GM18951 (cell line): ENCODE results near the gene CNOT3.
"Not testable (repeated sequence)": the region's sequence is repeated elsewhere in the genome, so short reads cannot be mapped to it uniquely, and the experiment has no call there.

ENCODE experiments used
- POLR2A ChIP-seq: IDR thresholded peaks from 4 replicates; pipeline ENCODE4 v1.6.1; 2011; ENCODE audit warnings: mild to moderate bottlenecking; ENCODE audit not compliant: insufficient read length, insufficient read depth; ENCODE audit errors: extremely low read depth
- in situ Hi-C: fragments of 300-500 bp; cut with MboI; formaldehyde crosslinking; loops from one replicate; pipeline ENCODE4 v1.12.0; 2022; ENCODE audit warnings: low sequenced_read_pairs, mixed read lengths, inconsistent platforms; ENCODE audit not compliant: unreplicated experiment

Gene CNOT3

DNA sequence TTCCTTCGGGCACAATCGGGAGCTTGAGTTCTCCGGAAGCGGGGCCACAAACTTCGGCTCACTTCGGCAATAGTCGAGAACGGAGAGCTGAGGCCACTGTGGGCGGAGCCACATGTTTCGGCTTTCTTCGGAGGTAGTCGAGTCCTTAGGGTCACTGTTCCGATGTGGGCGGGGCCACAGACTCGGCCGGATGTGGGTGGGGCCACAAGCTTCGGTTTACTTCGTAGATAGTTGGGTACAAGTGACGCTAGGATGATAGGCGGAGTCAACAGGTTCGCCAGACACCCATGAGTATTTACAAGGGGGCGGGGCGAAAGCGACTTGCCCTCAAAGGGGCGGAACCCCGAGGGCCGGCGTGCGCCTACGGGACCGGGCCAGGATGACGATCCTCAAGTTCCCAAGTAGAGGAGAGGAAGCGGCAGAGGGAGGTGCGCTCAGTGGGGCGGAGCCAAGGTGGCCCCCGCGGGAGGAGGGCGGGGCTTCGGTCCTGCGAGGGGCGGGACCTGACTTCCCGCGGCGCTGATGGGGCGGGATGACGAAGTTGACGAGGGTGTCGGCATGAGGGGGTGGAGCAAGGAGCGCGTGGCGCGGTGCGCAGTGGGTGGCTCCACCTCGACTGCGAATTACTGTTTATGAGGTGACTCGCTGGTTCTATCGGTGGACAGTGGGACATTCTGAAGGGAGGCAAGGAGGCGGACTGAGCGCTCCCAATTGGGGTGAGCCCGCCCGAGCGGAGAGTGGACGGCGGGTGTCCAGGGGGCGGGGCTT lies 52.4 kb downstream of the CNOT3 start:
- peak; percentile 69 for TF ChIP-seq POLR2A
- in situ Hi-C loops = no loop called here

DNA sequence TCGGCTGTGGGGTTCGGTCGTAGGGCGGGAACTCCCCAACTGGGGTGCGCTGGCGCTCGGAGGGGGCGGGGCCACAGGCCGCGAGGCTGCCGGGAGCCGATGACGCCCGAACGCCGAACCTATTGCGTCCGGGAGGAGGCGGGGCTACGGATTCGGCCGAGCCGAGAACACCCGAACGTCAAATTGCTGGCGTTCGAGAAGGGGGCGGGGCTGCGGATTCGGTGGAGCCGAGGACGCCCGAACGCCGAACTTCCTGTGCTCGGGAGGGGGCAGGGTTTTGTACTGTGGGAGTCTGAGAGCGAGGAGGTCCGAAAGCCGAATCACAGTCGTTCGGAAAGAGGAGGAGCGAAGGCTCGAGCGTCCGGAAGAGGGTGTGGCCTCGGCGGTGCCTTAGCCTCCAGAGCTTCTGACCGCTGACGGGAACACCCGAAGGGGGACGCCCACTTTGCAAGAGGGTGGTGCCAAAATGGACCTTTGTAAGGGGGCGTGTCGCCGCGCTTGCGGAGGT lies 53.0 kb downstream of the CNOT3 start:
- in situ Hi-C loops = no loop called here
- no peak for TF ChIP-seq POLR2A

DNA sequence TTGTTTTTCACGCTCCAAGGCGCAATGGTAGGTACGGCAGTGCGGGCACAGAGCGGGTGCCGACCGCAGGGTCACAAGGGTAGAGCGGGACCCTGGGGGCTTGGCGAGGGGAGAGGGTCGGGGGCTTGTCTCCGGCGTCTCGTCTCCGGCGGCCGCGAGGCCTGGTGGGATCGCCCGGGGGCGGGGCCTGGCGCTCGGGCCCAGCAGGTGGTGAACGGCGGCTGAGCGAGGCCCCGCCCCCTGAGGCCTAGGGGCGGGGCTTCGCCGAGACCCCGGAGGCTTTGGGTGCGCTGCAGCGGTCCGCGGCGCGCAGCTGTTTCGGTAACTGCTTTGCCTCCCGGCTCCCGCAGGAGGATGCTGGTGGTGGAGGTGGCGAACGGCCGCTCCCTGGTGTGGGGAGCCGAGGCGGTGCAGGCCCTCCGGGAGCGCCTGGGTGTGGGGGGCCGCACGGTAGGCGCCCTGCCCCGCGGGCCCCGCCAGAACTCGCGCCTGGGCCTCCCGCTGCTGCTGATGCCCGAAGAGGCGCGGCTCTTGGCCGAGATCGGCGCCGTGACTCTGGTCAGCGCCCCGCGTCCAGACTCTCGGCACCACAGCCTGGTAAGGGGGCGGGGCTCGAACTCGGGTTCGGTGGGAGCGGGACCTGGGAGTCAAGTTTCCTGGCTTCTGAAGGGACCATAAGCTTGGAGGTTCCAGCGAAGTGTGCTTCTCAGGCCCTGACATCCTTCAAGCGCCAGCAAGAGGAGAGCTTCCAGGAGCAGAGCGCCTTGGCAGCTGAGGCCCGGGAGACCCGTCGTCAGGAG lies 53.6 kb downstream of the CNOT3 start, which contains the start of gene TSEN34:
TSEN34 (plus strand) TSS at position 298 of the 800 bp plus-strand sequence; CDS start at position 355, 57 bp downstream.
- TF ChIP-seq POLR2A = peak; percentile 81
- in situ Hi-C loops = no loop called here

DNA sequence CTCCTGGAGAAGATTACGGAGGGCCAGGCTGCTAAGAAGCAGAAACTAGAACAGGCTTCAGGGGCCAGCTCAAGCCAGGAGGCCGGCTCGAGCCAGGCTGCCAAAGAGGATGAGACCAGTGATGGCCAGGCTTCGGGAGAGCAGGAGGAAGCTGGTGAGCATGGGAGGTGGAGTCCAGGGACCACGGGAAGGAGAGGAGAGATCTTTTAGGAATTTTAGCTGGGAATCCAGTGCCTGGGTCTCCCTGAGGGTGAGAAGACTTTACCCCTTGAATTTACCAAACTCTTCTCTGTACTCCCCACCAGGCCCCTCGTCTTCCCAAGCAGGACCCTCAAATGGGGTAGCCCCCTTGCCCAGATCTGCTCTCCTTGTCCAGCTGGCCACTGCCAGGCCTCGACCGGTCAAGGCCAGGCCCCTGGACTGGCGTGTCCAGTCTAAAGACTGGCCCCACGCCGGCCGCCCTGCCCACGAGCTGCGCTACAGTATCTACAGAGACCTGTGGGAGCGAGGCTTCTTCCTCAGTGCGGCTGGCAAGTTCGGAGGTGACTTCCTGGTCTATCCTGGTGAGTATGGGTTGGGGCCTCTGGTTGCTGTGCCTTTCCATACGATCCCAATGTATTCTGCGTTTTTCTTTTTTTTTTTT lies 54.4 kb downstream of the CNOT3 start:
- no peak for TF ChIP-seq POLR2A
- in situ Hi-C loops = no loop called here

DNA sequence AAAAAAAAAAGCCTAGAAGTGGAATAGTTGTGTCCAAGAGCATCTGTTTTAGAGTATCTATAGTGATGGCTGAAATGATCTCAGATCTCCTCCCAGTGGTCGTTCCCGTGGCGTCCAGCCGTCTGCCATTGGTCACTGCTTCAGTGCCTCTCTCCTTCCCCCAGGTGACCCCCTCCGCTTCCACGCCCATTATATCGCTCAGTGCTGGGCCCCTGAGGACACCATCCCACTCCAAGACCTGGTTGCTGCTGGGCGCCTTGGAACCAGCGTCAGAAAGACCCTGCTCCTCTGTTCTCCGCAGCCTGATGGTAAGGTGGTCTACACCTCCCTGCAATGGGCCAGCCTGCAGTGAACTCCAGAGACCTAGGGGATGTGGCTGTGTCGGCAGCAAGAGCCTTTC lies 55.4 kb downstream of the CNOT3 start:
- no peak for TF ChIP-seq POLR2A
- in situ Hi-C loops = no loop called here

DNA sequence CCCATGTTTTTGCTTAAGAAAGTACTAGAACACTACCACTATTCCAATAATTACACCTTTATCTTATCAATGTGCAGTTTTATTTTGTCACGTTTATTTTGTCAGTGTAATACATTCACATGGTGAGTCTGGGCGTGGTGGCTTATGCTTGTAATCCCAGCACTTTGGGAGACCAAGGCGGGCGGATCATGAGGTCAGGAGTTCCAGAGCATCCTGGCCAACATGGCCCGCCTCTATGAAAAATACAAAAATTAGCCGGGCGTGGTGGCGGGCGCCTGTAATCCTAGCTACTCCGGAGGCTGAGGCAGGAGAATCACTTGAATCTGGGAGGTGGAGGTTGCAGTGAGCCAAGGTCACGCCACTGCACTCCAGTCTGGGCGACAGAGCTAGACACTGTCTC lies 56.9 kb downstream of the CNOT3 start:
- in situ Hi-C loops = not testable (repeated sequence)

DNA sequence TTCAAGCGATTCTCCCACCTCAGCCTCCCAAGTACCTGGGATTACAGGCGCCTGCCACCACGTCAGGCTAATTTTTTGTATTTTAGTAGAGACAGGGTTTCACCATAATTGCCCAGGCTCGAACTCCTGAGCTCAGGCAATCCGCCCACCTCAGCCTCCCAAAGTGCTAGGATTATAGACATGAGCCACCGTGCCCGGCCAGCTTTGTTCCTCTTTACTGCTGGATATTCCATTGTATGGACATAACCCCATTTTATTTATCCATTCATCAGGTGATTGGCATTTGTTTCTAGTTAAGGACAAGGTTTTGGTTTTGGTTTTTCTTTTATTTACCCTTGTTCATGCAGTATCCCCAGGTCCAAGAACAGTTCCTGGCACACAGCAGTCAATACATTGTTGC lies 59.0 kb downstream of the CNOT3 start:
- in situ Hi-C loops = no loop called here
- TF ChIP-seq POLR2A = no peak

DNA sequence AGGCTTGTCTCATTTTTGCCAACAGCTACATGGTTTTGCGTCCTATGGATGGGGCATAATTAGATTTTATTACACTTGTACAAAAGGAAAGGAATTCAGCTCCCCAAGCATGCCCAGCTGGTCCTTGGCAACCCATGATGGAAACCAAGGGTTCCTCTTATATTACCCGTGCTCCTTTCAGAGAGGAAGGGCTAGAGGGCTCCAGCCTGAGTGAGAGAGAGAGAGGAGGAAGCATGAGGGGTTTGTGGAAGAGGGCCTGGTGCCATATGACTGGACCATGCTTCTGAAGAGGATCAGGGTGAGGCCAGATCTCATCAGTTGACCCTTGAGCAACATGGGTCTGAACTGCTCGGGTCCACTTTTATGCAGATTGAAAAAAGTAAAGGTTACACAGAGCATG lies 59.6 kb downstream of the CNOT3 start:
- TF ChIP-seq POLR2A = no peak
- in situ Hi-C loops = no loop called here

DNA sequence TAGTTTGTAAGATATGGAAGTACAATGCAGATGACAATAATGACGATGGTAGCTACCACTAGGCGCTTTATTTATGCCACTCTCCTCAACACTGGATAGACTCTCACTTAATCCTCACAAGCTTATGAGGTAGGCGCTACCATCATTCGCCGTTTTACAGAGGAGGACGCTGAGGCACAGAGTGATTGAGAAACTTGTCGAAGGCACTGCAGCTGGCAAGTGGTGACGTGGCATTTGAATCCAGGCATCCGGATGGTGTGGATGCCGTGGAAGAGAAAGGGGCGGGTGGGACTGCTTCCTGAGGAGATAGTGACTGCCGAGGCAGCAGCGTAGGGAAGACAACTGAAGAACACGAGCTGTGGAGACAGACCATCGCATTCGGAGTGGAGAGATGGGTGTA lies 61.8 kb downstream of the CNOT3 start:
- in situ Hi-C loops = no loop called here
- TF ChIP-seq POLR2A = no peak

DNA sequence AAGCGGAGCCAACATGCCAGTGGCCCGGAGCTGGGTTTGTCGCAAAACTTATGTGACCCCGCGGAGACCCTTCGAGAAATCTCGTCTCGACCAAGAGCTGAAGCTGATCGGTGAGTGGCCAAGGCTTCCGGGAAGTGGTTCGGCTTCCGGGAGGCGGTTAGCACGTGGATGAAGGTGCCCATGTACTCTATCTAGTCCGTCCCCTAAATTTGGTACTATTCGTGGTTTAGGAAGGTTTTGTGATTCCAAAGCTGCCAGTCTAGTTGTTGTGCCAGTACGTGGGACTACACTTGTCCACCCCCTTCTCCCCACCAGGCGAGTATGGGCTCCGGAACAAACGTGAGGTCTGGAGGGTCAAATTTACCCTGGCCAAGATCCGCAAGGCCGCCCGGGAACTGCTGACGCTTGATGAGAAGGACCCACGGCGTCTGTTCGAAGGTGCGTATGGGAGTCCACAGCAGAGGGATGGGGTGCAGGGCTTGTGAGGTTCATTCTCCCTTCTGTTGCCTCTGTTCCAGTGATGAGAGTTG lies 63.7 kb downstream of the CNOT3 start:
- in situ Hi-C loops = no loop called here
- no peak for TF ChIP-seq POLR2A

DNA sequence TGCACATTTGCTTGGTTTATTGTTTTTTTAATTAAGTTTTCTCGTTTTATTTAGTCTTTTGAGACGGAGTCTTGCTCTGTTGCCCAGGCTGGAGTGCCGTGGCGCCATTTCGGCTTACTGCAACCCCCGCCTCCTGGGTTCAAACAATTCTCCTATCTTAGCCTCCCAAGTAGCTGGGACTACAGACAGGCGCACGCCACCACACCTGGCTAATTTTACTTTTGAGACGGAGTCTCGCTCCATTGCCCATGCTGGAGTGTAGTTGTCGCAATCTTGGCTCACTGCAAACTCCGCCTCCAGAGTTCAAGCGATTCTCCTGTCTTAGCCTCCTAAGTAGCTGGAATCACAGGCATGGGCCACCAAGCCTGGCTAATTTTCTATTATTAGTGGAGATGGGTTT lies 64.4 kb downstream of the CNOT3 start:
- no peak for TF ChIP-seq POLR2A
- in situ Hi-C loops = no loop called here

DNA sequence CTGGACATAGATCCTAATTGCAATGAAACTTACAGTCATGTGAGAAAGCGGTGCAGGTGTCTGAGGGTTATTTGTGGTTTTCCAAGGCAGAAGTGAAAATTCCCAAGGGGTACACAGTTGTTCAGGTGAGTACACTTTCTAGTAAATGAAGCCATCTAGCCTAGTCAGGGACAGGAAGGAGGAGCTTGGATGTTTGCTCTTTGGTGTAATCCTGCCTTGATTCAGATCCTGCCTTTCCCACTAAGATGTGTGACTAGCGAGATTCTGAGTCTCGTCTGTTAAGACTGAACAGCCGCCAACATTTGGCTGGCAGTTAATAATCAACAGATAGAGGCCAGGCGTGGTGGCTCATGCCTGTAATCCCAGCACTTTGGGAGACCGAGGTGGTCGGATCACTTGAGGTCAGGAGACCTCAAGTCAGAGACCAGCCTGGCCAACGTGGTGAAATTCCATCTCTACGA lies 65.6 kb downstream of the CNOT3 start:
- in situ Hi-C loops = no loop called here
- no peak for TF ChIP-seq POLR2A
